ENCODE measurements around the gene FBP1.
A peak's percentile ranks its signal among the peaks of the same experiment; 100 is the strongest.

FBP1 gene

DNA sequence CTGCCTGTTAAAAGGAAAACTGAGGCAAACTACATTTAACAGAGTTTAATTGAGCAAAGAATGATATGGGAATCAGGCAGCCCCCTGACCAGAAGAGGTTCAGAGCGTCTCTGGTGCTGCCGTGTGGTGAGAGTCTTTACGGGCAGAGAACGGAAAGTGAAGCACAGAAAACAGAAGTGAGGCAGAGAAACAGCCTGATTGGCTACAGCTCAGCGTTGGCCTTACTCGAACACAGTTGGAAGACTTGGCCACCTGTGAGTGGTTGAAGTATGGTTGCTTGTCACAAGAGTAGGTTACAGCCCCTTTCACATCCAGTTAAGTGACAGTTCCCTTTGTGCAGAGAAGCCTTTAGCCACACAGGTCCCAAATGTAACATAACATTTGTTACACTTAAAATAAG, 16.9 kb upstream of the FBP1 start:
- DNase-seq (ENCODE audit: low read depth) = no peak

DNA sequence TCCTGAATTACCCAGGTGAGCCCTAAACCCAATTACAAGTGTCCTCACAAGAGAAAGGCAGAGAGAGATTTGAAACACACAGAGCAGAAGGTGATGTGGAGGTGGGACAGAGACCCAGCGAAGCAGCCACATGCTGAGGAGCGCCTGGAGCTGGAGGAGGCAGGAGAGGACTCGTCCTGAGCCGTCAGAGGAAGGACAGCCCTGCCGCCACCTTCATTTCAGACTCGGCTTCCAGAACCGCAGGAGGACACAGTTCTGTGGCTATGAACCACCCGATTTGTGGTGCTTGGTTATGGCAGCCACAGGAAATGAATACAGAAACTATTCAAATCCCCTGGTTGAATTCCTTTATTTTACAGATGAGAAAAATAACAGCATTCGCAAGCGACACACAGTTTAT, 16.4 kb upstream of the FBP1 start:
- DNase-seq (ENCODE audit: low read depth) = no peak

DNA sequence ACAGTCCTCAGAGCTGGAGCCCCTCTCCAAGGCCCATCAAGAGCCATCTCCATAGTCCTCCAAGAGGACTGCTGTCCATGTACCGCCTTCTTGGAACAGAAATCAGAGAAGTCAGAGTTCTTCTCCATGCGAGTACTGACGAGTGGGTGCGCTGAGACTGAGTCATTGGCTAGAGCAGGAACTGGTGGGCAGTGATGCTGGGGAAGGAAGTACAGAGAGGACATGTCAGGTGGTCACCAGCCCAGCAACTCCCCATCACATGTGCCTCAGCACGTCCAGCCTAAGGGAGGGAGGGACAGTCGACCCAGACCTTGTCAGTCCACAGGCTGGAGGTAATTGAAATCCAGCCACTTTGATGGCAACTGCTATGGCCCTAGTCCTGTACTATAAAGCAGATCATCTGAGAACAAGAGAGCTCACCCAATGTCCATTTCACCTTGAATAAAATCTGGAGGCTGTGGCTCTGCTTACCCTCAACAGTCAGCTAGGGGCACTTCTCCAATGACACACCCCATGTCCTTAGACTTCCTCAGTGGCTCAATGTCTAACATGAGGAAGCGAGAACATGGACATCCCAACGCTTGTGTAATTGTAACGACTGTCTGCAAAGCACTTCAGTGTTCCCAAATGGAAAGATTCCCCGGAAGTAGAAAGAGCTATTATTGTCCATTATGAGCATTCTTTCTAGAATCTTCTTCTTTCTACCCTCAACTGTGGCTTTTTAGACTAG, 15.0 kb upstream of the FBP1 start:
- no peak for DNase-seq (ENCODE audit: low read depth)

DNA sequence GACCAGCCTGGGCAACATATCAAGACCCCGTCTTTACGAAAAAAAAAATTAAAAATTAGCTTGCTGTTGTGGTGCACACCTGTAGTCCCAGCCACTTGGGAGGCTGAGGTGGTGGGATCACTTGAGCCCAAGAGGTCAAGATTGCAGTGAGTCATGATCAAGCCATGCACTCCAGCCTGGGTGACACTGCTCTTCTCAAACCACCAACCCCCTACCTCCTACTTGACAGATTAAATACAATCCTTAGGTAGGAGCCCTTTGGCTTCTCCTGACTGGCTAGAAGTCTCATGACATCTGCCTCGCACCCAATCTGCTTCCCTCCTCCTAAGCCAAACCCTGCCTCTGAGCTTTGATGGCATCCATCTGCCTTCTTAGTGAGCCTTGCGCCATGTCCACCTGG, 11.6 kb upstream of the FBP1 start:
- no peak for DNase-seq (ENCODE audit: low read depth)

DNA sequence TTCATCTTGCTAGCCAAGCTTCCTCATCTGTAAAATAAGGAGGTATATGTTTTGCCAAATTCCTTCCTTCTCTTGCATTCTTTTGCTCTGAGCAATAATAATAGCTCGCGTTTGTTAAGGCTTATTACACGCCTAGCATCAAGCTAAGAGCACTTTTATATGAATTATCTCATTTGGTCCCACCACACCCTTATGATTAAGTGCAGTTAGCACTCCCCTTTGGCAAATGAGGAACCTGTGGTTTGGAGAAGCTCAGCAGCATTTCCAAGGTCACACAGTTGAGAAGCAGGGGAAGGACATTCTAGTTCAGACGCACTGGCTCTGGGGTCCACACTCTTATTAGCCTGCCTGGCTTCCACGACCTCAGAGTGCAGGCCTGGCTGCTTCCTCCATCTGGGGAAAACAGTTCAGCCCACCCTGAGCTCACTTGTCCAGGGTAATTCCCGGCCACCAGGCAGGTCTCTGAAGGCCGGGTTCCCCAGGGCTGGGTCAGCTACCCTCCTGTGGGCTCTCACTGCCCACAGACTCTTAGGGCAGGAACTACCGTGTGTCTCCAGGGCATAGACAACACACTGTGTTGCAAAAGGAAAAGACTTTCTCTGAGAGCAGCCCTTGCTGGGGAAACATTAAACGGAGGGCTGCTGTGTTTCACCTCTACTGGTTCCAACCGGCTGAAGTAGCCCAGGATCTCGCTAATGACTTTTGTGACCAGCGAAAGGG, 9.9 kb upstream of the FBP1 start:
- DNase-seq (ENCODE audit: low read depth) = peak; percentile 90

DNA sequence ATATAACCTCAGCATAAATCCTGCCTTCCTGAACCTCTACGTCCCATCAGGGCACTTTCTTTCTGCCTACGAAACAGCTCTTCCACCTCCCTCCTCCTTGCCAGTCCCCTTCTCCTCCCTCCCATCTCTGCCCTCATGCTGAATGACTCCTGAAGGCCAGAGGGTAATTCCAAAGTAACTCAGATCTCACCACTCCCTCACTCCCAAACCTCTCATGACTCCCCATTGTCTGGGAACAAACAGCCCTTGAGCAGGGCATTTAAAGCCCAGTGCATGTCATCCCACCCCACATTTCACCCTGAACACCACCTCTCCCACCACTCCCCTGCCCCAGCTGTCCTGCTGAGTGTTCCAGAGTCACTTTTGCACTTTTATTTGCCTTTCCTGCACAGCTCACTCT, 8.9 kb upstream of the FBP1 start:
- DNase-seq (ENCODE audit: low read depth) = no peak

DNA sequence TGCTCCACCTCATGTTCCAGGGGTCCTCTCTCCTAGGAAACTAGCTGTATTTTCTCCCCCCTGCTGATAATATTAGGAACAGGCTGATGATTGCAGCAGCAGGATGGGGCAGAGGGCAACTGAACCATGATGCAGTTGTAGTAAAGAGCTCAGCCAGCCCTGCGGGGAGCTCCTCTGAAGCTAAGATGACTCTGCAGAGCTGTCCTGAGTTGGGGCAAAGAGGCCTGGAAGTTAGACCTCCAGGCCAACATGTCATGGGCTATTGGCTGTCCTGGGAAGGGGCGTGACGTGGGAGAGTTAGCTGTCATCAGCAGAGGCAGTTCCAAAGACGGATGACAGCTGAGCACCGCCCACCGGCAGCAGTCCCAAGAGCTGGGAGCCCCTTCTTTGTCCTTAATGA, 6.6 kb upstream of the FBP1 start:
- no peak for DNase-seq (ENCODE audit: low read depth)

DNA sequence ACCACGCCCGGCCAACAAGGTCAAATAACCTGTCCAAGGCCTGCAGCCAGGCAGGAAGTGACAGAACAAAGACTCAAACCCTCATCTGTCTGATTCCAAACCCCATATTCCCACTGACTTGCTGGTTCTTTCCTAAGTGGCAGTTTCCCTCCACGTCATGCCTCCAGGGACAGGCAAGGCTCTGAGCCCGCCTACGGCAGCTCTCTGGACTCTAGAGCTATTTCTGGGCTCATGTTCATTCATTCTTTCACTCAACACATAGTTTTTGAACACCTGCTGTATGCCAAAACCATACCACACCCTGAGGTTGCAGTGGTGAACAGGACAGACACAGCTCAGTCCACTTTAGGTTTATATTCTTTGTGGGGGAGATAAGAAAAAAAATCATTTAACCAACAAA, 5.2 kb upstream of the FBP1 start:
- no peak for DNase-seq (ENCODE audit: low read depth)

DNA sequence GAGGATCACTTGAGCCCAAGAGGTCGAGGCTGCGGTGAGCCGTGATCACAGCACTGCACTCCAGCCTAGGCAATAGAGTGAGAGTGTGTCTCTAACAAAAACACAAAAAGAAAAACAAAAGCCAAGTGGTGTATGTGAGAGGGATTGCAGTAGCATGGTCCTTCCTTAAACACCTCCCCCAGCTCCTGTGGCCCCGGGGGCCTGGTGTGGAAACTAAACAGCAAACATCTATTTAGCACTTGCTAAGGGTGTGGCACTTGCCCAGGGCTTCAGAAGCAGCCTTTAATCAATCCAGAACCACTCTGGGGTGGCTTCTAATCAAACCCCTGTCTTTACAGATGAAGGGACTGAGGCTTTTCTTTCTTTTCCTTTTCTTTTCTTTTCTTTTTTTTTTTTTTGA, 4.4 kb upstream of the FBP1 start:
- no peak for DNase-seq (ENCODE audit: low read depth)

DNA sequence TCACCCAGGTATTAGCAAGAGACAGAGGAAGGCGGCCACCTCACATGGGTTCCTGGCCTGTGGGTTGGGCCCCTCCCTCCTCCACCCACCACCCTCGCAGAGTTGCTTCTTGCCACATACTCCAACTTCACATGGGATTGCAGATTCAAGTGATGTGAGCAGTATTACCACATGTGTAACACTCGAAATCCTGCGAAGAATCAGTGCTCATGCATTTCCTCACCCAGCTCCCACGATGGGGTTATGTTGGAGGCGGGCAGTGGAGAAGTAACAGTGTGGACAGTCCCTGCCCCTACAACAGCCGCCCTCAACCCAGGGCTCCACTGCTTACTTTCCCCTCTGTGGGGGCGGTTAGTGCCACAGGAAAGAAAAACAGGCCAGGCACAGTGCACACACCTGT, 3.9 kb upstream of the FBP1 start:
- no peak for DNase-seq (ENCODE audit: low read depth)

DNA sequence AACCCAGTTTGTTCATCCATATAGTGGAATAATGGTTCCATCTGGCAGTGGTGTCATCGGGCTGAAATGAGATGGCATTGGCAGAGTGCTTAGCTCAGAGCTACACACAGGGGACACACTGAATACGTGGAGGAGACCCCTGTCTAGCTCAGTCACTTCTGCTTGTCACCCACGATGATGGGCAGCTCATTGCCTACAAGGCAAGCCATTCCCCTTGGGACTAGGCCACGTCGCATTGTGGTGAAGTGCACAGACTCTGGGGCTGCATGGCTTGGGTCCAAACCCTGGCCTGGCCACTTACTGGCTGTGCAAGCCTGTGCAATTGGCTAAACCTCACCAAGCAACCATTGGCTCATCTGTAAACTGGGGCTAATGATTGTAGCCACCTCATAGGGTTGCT, 3.2 kb upstream of the FBP1 start:
- DNase-seq (ENCODE audit: low read depth) = no peak

DNA sequence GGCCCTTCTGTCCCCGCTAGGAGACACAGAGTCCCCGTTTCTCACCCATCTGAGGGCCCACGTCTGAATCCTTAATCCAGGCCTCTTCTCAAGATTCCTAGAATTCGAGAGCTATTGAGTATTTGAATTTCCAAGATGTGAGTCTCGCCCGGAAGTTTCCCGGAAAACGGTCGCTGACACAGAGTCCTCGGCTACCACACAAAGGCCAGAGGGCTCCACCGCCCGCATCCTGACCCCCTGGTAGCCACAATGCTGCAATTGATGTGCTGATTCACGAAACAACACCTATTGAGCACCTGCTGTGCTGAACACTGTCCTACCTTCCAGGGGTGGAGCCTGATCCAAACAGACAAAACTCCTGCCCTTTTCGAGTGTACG, 670 bp upstream of the FBP1 start:
- no peak for DNase-seq (ENCODE audit: low read depth)

DNA sequence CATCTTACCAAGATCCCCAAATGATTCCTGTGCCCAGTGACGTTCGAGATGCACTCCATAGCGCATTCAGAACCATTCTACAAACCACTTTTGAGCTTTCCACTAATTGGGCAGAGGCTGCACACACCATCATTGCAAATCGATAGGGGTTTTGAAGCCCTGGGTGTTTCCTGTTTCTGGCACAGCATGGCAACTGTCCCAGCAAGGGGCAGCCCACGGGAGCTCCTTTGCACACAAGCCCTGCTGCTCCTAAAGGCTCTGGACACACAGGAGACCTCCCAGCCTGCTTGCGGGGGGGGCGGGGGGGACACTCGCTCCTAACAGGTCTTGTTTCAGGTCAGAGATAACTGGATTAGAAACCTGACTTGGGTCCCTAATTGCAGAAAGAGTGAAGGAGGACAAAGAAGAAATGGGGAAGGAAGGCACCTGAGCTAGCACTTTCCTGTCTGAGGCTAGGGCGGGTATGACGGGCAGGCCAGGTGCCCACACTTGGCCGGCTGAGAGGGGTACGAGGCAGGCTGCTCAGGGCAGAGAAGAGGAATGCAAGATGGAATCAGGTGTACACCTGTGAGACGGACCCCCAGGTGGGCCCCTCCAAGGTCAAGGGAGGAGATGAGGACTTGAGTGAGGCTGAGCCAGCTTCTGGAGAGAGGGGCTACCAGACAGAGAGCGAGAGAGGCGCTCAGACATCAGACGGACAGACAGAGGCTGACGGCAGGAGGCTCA, 820 bp downstream of the FBP1 start:
- DNase-seq (ENCODE audit: low read depth) = no peak

DNA sequence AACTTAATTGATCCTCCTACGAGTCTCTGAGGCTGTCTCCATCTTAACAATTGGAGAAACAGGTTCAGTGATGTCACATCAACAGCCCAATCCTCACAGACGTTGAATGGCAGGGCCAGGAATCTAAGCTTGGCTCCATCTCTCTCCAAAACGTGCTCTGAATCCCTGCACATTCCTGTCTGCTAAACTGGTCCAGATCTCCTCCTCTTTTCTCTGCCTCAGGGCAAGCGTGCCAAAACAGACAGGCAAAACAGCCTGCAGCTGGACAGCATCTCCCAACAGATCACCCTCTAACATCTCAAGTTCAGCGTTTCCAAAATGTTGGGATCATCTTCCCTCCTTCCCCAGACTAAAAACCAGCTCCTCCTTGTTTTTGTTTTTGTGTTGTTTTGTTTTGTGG, 6.6 kb downstream of the FBP1 start:
- peak; percentile 62 for DNase-seq (ENCODE audit: low read depth)

DNA sequence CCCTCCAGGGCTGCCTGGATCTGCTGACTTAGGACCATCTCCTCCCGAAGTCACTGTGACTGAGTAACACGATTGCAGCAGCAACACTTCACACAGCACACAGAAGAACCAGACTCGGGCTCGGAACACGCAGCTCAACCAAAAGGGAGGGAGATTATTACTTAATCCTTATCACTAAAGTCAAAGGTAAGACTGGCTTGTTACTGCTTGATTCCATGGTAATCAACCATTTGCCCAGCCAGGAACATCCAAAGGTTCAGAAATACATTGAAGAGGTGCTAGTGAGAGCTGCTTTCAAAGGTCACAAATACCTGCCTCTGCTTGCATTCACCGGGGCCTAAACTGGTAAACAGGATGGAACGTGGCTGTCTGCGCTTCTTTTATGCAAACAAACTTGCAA, 7.7 kb downstream of the FBP1 start:
- no peak for DNase-seq (ENCODE audit: low read depth)

DNA sequence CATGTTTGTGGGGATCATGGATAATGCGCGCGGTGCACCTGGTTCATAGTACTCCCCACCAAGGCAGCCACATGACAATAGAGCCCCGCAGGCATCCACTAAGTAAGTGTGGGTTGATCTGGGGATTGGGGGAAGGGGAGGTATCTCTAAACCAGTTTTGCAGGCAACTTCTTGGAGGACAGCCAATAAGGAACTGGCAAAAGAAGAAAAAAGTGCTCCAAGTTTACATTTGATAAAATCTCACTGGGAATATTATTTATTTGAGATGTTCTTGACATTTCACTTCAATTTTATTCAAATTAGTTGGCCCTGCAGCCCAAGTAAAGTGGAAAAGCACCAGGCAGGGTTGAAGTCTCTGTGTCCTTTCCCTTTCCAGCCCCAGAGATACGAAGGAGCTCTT, 8.5 kb downstream of the FBP1 start:
- no peak for DNase-seq (ENCODE audit: low read depth)

DNA sequence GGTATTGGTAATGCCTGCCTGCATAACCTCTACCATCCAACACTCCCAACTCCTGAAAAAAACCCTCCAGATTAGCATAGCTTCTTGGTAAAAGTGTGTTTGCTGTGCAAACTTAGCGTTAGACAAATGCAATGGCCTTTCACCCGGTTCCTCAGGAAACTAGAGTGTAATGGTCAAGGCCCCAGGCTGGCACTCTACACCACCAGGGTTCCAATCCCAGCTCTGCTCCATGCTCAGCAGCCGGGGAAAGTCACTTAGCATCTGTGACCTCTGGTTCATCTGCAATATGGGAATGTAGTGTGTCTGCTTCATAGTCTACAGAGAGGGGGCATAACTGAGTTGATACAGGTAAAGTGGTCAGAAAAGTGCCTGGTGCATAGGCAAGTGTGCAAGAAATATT, 9.0 kb downstream of the FBP1 start:
- no peak for DNase-seq (ENCODE audit: low read depth)

DNA sequence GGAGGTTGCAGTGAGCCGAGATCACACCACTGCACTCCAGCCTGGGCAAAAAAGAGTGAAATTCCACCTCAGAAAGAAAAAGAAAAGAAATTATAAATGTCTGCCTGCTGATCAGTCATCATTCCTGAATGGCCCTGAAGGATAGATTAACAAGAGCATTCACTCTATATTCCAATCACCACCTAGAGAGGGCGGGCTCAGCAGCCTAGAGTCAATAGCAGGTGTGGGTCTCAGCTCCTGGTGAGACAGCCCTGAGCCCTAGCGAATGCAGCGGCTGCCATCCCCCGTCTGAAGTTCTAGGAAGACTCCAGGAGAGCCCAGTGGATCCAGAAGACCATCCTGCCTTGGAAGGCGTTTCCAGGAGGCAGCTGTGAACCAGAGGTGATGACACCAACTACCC, 12.0 kb downstream of the FBP1 start:
- no peak for DNase-seq (ENCODE audit: low read depth)

DNA sequence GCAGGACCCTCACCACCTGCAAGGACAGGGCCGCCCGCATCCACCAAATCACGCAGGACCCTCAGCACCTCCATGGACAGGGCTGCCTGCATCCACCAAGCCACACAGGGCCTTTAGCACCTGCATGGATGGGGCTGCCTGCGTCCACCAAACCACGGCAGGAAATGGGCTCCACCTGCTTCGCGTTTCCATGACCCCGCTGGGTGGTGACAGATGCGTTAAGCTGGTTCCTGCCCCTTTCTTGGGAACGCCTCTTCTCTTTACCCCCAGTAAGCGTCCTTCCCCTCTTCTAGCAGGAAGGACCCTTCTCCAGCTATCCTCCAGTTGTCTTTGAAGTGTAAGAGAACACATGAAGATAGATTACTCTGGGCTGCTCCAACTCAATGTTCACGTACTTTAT, 13.5 kb downstream of the FBP1 start:
- DNase-seq (ENCODE audit: low read depth) = no peak

DNA sequence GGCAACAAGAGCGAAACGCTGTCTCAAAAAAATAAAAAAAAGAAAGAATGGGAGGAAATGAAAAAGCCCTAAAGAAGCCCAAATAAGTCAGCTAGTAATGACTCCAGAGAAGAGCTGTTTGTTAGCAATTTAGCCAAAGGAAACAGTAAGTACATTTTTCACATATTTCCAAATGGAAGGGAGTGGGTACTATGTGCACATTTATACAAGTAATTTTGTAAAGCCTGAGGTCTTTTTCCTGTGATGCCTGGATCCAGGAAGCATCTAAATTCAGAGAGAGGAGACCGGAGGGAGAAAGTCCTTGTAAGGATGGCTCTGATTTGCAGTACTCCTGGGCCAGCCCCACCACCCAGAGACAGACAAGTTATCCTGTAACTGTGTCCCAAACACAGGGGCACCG, 14.7 kb downstream of the FBP1 start:
- DNase-seq (ENCODE audit: low read depth) = peak; percentile 53

DNA sequence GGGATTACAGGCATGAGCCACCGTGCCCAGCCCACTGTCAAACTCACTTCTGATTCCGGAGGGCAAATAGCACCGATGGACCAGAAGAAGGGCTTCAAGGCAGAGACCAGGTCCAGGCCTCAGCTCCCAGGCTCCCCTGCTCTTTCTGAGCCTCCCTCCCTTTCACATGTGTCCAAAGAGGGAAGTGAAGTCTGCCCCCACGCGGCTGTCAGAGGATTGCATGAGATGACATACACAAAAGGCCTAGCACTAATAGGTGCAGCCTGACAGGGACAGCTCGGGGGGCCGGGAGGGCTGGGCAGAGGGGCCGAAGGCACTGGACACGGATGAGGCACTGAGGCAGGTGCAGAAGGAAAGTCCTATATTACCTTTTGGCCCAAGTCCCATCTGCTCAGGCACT, 16.1 kb downstream of the FBP1 start:
- DNase-seq (ENCODE audit: low read depth) = peak; percentile 33

DNA sequence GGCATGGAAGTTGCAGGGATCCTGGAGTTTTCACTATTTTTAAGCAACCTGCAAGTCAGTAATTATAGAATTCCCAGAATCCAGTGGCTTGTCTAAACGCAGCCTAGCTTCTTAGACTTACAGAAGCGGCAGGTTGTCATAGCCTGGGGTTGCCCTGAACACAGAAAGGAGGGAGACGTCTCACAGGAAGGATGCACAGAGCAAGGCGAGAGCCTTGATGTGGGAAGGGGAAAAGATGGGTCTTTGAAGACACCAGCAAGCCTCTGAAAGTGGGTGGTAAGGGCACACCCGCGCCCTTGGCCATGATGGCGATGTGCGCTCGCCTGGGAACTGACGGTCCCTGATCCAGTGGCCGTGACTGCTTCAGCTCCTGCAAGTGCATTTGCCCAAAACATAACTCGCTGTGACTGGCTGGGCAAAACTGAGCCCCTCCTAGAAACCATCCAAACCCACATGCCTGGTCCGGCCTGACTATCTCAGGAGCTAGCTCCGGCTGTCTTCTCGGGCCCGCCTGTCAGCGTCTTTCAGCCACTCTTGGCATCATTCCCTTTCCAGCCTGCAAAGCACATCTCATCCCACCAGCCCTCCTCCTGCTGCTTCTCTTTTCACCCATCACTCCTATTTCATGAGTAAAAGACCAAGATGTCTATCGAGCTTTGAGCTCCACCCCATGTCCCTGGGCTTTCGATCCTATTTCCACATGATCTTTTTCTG, 17.1 kb downstream of the FBP1 start:
- DNase-seq (ENCODE audit: low read depth) = no peak

DNA sequence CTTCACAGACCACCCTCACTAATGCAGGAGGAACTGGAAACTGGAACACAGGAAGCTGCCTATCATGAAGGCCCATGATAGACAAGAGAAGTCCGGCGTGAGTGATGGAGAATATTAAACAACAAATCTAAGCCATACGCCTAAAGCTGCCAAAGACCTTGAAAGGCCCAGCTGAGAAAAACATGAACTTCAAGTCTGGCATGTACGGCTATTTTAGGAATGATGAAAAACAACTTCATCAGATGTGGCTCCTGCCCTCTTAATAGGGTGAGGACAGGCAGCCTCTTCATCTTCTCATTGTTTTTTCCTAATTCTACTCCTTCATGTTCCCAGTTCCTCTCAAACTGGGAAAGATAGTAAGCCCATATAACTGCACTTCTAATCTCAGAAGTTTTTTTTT, 20.3 kb downstream of the FBP1 start:
- peak; percentile 5 for DNase-seq (ENCODE audit: low read depth)

All from EH (cell line).